Large intestine (tissue), 12 donors: Measurements from ENCODE around the gene HDHD2. TPM values are rescaled to one million over a fixed set of nuclear protein-coding genes. Genes with fewer than 3 reads are reported as not detected.
"Not testable (repeated sequence)": the region's sequence is repeated elsewhere in the genome, so short reads cannot be mapped to it uniquely, and the experiment has no call there.

Experiments
- DNase-seq, 2 donors: peaks; one replicate each; pipeline versions ENCODE4 v3.0.0 to v3.0.0-alpha.2; 2013
- H3K27ac ChIP-seq: one replicate; pipeline ENCODE4 v1.5.1; 2013; ENCODE audit warnings: low read length
- H3K27me3 ChIP-seq: 2 replicates; pipeline ENCODE4 v1.6.1; 2013; ENCODE audit warnings: low read length; ENCODE audit not compliant: control insufficient read depth, insufficient read depth
- H3K36me3 ChIP-seq: 2 replicates; pipeline ENCODE4 v1.6.1; 2013; ENCODE audit warnings: low read length; ENCODE audit not compliant: control insufficient read depth, insufficient read depth
- H3K4me1 ChIP-seq: one replicate; pipeline ENCODE4 v1.6.1; 2013; ENCODE audit warnings: low read length; ENCODE audit not compliant: control insufficient read depth, insufficient read depth
- H3K4me3 ChIP-seq: one replicate; pipeline ENCODE4 v1.5.1; 2013; ENCODE audit warnings: low read length
- H3K9me3 ChIP-seq: one replicate; pipeline ENCODE4 v1.6.1; 2013; ENCODE audit warnings: mild to moderate bottlenecking, low read depth, low read length, moderate library complexity; ENCODE audit not compliant: control insufficient read depth
- WGBS: methylation state at CpG from one replicate; pipeline ENCODE4 v1.1.5; 2013; ENCODE audit warnings: low lambda C conversion rate; ENCODE audit not compliant: insufficient coverage; 5-methylcytosine and 5-hydroxymethylcytosine counted together
- long read RNA-seq, 11 donors: transcript quantifications; one replicate each; lab custom pipeline, GENCODE V29; 2026
- polyA plus RNA-seq: library from polyadenylated mRNA; unstranded; fragments of 120-200 nt; gene quantifications from one replicate; pipeline ENCODE4 v1.2.1, GENCODE V29; 2013

Gene HDHD2
- 37.5 TPM for polyA plus RNA-seq
- long read RNA-seq, donor 1, partial matches to known transcripts: 0 of 8 reads
- long read RNA-seq, donor 1, other reads (novel, unspliced or antisense): 0 of 8 reads
- long read RNA-seq, donor 2, transcript HDHD2-206 (1 exons, 3,229 nt): minor isoform, 5 of 30 reads
- long read RNA-seq, donor 2, transcript HDHD2-201 (7 exons, 2,212 nt): major isoform, 14 of 30 reads
- long read RNA-seq, donor 2, partial matches to known transcripts: 7 of 30 reads
- long read RNA-seq, donor 2, other reads (novel, unspliced or antisense): 0 of 30 reads
- long read RNA-seq, donor 3: 0 reads
- long read RNA-seq, donor 4, partial matches to known transcripts: 0 of 4 reads
- long read RNA-seq, donor 4, other reads (novel, unspliced or antisense): 0 of 4 reads
- long read RNA-seq, donor 5, partial matches to known transcripts: 0 of 6 reads
- long read RNA-seq, donor 5, other reads (novel, unspliced or antisense): 0 of 6 reads
- long read RNA-seq, donor 6, transcript HDHD2-206 (1 exons, 3,229 nt): major isoform, 5 of 14 reads
- long read RNA-seq, donor 6, transcript HDHD2-201 (7 exons, 2,212 nt): major isoform, 5 of 14 reads
- long read RNA-seq, donor 6, partial matches to known transcripts: 0 of 14 reads
- long read RNA-seq, donor 6, other reads (novel, unspliced or antisense): 0 of 14 reads
- long read RNA-seq, donor 7, transcript HDHD2-201 (7 exons, 2,212 nt): major isoform, 5 of 9 reads
- long read RNA-seq, donor 7, partial matches to known transcripts: 0 of 9 reads
- long read RNA-seq, donor 7, other reads (novel, unspliced or antisense): 0 of 9 reads
- long read RNA-seq, donor 8, transcript HDHD2-201 (7 exons, 2,212 nt): major isoform, 10 of 27 reads
- long read RNA-seq, donor 8, transcript HDHD2-206 (1 exons, 3,229 nt): minor isoform, 5 of 27 reads
- long read RNA-seq, donor 8, partial matches to known transcripts: 8 of 27 reads
- long read RNA-seq, donor 8, other reads (novel, unspliced or antisense): 0 of 27 reads
- long read RNA-seq, donor 9, transcript HDHD2-201 (7 exons, 2,212 nt): major isoform, 11 of 18 reads
- long read RNA-seq, donor 9, partial matches to known transcripts: 0 of 18 reads
- long read RNA-seq, donor 9, other reads (novel, unspliced or antisense): 0 of 18 reads
- long read RNA-seq, donor 10, transcript HDHD2-206 (1 exons, 3,229 nt): minor isoform, 5 of 26 reads
- long read RNA-seq, donor 10, transcript HDHD2-201 (7 exons, 2,212 nt): major isoform, 17 of 26 reads
- long read RNA-seq, donor 10, partial matches to known transcripts: 0 of 26 reads
- long read RNA-seq, donor 10, other reads (novel, unspliced or antisense): 0 of 26 reads
- long read RNA-seq, donor 11, transcript HDHD2-201 (7 exons, 2,212 nt): major isoform, 5 of 8 reads
- long read RNA-seq, donor 11, partial matches to known transcripts: 0 of 8 reads
- long read RNA-seq, donor 11, other reads (novel, unspliced or antisense): 0 of 8 reads

GRCh38 chr18:47150029-47150823 is at the start of gene HDHD2:
Gene HDHD2, minus strand, starts transcription at chr18:47150500. Its CDS starts 14,061 bp downstream, at chr18:47136439.
- H3K27me3 ChIP-seq: no peaks in the 10 kb centered on the region
- H3K27ac ChIP-seq: peak within 1 kb of the TSS; percentile 77
- peak; percentile 63 to 86 for DNase-seq
- peaks cover 16% of the 10 kb centered on the region for H3K36me3 ChIP-seq
- no peaks in the 10 kb centered on the region for H3K4me1 ChIP-seq
- H3K4me3 ChIP-seq: peak within 1 kb of the TSS; percentile 61
- WGBS: no CpG with 5 or more reads among the region's 70 CpGs
- no peaks in the 10 kb centered on the region for H3K9me3 ChIP-seq

- H3K4me1 ChIP-seq, H3K4me3 ChIP-seq, H3K36me3 ChIP-seq, H3K27me3 ChIP-seq, DNase-seq, H3K27ac ChIP-seq, H3K9me3 ChIP-seq: not testable (repeated sequence)
- no CpG with 5 or more reads among the region's 3 CpGs for WGBS
Observed at GRCh38 chr18:47195961-47196360, 45.7 kb upstream of the HDHD2 start.

GRCh38 chr18:47191961-47192360 is 41.7 kb upstream of the HDHD2 start:
- Histone ChIP-seq H3K4me3 (no peak overlapping the region), H3K27me3 (peaks cover 5% of the 10 kb centered on the region), H3K9me3 (no peaks in the 10 kb centered on the region), H3K4me1 (no peaks in the 10 kb centered on the region), H3K36me3 (no peaks in the 10 kb centered on the region), H3K27ac (no peak overlapping the region)
- DNase-seq: no peak
- no CpG with 5 or more reads among the region's 2 CpGs for WGBS

- WGBS: 50% methylated on average over 2 of the region's 7 CpGs
- Histone ChIP-seq H3K27ac (no peak overlapping the region), H3K4me1 (no peaks in the 10 kb centered on the region), H3K36me3 (no peaks in the 10 kb centered on the region), H3K4me3 (no peak overlapping the region), H3K27me3 (peaks cover 5% of the 10 kb centered on the region), H3K9me3 (no peaks in the 10 kb centered on the region)
- DNase-seq: no peak
Observed at GRCh38 chr18:47187721-47188120, 37.4 kb upstream of the HDHD2 start.

GRCh38 chr18:47184419-47185050 is 34.2 kb upstream of the HDHD2 start:
- H3K36me3 ChIP-seq: no peaks in the 10 kb centered on the region
- peak; percentile 33 to 48 for DNase-seq
- H3K4me1 ChIP-seq: no peaks in the 10 kb centered on the region
- H3K27me3 ChIP-seq: peaks cover 5% of the 10 kb centered on the region
- WGBS: no CpG with 5 or more reads among the region's 5 CpGs
- H3K27ac ChIP-seq: no peak overlapping the region
- no peaks in the 10 kb centered on the region for H3K9me3 ChIP-seq
- no peak overlapping the region for H3K4me3 ChIP-seq

- not testable (repeated sequence) for H3K4me3 ChIP-seq, H3K36me3 ChIP-seq, H3K9me3 ChIP-seq, H3K27me3 ChIP-seq, H3K27ac ChIP-seq, H3K4me1 ChIP-seq, DNase-seq
- WGBS: no CpG with 5 or more reads among the region's 5 CpGs
Observed at GRCh38 chr18:47182156-47182555, 31.9 kb upstream of the HDHD2 start.

GRCh38 chr18:47180765-47181164 is 30.5 kb upstream of the HDHD2 start:
- 57% methylated on average over 1 of the region's 3 CpGs for WGBS
- Histone ChIP-seq H3K36me3 (no peaks in the 10 kb centered on the region), H3K4me3 (no peak overlapping the region), H3K27ac (no peak overlapping the region), H3K27me3 (peaks cover 3% of the 10 kb centered on the region), H3K9me3 (no peaks in the 10 kb centered on the region), H3K4me1 (no peaks in the 10 kb centered on the region)
- DNase-seq: no peak

- Histone ChIP-seq H3K27me3 (peaks cover 3% of the 10 kb centered on the region), H3K9me3 (no peaks in the 10 kb centered on the region), H3K36me3 (no peaks in the 10 kb centered on the region), H3K4me1 (peaks cover 8% of the 10 kb centered on the region), H3K27ac (no peak overlapping the region), H3K4me3 (no peak overlapping the region)
- WGBS: no CpG with 5 or more reads among the region's 4 CpGs
- DNase-seq: peak in 1 of 2 donors; percentile 26
Observed at GRCh38 chr18:47179520-47179919, 29.2 kb upstream of the HDHD2 start.
